Measurements from ENCODE around the gene NUP93.
"Not testable (repeated sequence)": the region's sequence is repeated elsewhere in the genome, so short reads cannot be mapped to it uniquely, and the experiment has no call there.

The NUP93 gene

DNA sequence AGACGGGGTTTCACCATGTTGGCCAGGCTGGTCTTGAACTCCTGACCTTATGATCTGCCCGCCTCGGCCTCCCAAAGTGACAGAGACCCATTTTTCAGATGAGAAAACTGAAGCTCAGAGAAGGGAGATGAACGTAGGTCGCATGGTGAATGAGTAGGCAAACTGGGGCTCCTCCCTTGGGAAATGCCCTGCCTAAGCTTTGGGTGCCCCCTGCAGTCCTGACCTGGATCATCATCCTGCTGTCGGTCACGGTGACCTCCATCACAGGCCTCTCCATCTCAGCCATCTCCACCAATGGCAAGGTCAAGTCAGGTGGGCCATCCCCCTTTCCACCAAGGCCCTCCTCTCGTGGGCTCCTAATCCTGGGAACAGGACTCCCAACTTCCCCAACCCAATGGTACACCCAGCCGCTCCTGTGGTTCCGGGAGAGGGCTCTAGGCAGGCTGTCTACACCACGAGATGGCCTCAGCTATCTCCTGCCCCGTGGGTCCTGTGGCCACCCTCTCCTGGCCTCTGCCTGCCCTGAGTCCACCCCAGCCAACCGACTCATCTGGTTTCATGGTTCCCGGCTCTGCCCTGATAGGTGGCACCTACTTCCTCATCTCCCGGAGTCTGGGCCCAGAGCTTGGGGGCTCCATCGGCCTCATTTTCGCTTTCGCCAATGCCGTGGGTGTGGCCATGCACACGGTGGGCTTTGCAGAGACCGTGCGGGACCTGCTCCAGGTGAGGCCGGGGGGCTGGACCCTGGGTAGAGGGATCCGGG lies 139.8 kb downstream of the NUP93 start:
- no peak for DNase-seq (ENCODE audit: low read depth in 2 of 2)

DNA sequence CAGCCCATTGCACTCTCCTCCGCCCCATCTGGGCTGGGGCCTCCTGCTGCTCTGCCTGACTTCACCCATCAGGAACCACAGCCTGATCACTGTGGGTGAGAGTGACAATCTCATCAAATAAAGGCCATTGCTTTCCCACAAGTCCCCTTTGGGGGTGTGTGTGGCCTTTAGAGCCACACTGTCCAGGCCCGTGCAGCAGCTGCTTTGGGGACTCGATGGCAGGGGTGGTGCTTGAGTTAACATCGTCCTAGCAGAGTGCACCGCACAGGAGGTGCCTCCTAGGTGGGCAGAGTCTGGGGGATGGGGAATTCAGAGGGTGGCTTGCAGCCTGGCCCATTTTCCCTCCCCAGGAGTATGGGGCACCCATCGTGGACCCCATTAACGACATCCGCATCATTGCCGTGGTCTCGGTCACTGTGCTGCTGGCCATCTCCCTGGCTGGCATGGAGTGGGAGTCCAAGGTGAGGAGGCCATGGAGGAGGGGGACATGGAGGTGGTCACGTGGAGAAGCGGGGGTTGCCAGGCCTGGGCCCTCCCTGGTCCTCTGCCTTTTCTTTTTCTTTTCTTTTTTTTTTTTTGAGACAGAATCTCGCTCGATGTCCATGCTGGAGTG lies 140.5 kb downstream of the NUP93 start:
- DNase-seq (ENCODE audit: low read depth in 2 of 2) = no peak

DNA sequence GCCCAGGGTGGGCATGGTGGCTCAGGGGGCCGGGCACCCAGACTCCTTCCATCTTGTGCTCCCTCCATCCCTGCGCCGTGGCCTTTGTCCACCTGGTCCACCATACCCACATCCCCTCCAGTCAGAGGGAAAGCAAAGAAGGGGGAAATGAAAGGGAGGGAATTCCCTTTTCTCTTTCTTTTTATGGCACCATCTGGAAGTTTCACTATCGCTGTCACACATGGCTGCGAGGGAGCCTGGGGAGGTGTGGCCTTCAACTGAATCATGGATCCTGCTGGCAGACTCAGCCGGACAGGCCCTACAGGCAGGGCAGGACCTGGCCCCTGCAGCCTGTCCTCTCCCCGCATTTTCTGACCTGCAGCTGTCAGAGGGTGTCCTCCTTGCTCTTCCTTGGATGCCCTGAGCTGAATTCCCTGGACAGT lies 141.3 kb downstream of the NUP93 start:
- DNase-seq (ENCODE audit: low read depth in 2 of 2) = no peak

DNA sequence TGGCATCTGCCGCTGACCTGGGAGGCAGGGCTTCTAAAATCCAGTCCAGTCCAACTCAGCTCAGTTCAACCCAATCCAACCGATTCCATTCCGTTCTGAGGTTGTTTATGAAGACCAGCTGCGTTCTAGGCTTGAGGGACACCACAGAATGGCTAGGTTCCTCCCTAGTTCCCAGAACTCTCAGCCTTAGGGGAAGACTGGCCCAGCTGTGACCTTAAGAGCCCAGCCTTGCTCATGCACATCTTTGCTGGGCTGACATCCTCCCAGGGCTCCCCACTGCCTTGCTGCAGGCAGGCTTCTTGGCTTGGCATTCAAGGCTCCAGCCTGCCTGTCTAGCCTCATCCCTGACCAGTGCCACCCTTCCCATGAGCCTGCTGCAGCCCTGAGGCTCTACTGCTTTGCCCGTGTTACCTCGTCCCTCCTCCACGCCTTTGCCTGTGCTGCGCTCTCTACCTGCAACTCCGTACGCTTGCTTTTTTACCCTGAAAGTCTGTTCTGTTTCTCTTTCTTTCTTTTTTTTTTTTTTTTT lies 143.0 kb downstream of the NUP93 start:
- DNase-seq (ENCODE audit: low read depth in 2 of 2) = no peak

DNA sequence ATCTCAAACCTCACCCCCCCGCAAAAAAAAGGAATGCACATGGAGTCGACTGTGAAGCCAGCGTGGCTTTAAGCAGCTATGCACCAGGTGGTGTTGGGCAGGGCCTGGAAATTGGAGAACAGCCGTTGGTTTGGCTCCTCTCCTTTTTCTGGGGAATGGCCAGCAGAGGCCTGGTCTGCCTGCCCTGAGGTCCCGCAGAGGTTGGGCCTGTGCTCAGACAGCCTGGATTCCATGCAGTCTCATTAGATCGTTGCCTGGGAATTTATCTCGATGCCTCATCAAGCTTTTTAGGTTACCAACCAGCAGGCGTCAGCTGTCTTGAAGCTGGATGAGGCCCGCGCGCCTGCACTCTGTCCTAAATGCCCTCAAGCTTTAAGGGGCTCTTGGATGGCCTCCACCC lies 144.9 kb downstream of the NUP93 start:
- DNase-seq (ENCODE audit: low read depth in 2 of 2) = no peak

DNA sequence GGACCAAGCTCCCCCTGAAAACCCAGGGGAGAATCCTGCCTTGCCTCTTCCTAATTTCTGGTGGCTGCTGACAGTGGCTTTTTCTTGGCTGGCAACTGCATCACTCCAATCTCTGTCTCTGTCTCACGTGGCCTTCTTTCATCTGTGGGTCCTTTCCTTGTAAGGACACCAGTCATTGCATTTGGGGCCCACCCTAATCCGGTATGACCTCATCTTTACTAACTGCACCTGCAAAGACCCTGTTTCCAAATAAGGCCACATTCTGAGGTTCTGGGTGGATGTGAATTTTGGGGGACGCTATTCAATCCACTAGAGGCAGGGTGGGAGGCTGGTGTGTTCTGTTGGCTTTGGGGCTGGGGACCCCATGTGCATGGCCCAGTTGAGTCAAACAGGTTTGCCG lies 146.1 kb downstream of the NUP93 start:
- no peak for DNase-seq (ENCODE audit: low read depth in 2 of 2)

DNA sequence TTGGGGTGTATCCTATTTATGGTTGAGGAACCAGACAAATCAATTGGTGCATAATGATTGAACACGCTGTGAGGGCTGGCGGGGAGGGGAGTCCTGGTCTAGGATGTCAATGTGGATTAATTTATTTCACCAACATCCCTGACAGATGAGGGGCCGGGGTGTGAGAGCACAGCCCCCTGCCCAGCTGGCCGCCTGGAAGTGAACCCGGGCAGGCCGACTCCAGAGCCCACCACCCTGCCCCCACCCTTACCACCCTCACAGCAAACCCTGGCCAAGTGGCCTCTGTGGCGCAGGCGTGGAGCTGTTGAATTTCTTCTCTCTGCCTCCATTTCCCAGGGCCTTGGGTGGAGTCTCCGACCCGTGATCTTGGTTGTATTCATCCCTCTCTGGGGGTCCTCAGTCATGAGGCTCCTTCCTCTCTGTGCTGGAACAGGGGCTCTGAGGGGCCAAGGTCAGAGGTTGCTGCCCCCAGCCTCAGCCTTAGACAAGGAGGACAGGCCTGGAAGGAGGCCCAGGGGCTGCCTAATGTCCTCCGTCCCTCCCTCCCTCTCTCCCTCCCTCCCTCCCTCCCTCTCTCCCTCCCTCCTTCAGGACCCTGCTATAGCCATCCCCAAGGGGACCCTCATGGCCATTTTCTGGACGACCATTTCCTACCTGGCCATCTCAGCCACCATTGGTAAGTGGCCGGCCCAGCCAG lies 147.7 kb downstream of the NUP93 start:
- DNase-seq (ENCODE audit: low read depth in 2 of 2) = no peak

DNA sequence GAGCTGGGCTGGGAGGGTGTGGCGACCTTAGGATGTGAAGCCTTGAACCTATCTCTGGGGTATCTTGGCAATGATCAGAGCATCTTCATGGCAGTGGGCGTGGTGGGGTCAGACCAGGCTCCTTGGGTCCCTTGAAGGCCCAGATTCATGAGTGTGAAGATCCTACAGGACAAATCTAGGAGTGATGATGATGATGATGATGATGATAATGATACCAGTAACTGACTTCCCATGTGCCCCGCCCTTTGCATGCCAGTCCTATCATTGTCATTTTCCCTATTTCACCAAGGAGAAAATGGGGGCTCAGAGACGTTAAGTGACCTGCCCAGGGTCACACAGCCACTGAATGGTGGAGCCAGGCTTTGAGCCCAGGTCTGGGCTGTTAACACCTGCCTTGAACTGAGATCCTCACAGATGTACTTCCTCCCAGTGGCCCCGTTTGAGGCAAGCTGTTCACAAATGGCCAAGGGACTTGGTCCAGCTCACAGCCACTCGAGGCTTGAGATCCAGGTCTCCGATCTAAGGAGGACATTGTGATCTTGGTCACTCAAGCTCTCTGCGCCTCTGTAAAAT lies 148.4 kb downstream of the NUP93 start:
- no peak for DNase-seq (ENCODE audit: low read depth in 2 of 2)

DNA sequence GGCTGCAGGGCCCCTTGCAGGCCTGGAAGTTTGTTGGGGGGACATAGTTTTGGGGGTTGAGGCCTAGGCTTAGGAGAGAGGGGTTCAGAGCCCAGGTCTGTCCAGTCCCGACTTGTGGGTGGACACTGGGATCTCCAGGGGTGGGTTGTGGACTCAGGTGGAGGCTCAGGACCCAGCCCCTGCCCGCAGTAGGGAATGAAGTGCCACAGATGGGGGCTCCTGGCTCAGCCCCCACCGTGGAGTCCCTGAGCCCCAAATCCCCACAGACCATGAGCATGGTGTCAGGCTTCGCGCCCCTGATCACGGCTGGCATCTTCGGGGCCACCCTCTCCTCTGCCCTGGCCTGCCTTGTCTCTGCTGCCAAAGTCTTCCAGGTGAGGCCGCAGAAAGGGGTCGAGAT lies 149.3 kb downstream of the NUP93 start:
- no peak for DNase-seq (ENCODE audit: low read depth in 2 of 2)

DNA sequence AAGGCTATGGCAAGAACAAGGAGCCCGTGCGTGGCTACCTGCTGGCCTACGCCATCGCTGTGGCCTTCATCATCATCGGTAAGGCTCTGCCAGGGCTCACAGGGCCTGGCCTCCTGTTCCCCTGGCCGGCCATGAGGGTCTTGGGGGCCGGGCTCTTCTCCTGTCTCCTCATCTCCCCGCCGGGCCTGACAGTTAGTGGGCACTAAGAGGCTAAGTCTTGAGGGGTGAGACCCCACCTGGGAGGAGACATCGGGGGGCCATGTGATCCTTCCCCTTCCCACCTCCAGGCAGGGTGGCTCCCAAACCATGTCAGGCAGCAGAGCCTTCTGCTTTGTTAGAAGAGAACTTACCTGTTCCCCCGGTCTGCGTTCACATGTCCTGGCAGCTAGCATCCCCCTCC lies 150.2 kb downstream of the NUP93 start:
- DNase-seq (ENCODE audit: low read depth in 2 of 2) = no peak

DNA sequence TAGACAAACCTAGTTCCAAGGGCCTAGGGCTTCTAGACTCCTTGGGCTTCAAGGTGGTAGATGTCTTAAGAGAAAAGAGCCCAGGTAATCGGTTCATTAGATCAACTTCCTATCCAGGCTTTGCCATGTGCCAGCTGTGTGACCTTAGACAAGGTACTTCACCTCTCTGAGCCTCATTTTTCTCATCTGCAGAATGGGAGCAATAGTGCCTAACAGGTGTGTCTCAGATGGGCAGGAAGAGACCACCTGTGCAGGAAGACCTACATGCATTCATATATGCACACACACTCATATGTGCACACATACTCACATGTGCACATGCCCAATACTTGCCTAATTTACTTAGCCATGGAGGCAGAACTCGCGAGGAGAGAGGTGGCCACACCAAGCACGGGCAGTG lies 150.8 kb downstream of the NUP93 start:
- no peak for DNase-seq (ENCODE audit: low read depth in 2 of 2)

DNA sequence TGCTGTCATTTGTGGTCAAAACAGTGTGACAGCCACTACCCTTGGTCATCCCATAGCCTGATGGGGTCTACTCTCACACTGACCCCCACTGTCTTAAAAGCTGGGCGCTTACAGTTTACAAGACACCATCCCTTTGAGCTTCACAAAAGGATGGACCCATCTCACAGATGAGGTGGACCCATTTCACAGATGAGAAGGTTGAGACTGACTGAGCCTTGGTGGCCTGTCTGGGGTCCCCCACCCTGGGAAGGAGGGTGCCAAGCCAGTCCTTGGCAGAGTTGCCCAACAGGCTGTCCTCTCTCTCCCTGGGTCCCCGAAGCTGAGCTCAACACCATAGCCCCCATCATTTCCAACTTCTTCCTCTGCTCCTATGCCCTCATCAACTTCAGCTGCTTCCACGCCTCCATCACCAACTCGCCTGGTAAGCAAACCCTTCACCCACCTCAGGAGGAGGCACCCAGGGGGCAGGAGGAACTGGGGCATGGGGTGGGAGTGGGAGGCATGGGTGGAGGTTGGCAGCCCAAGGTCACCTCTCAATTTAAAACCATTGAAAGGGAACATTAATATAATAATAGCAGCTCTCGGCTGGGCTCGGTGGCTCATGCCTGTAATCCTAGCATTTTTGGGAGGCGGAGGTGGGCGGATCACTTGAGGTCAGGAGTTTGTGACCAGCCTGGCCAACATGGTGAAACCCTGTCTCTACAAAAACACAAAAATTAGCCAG lies 152.3 kb downstream of the NUP93 start:
- no peak for DNase-seq (ENCODE audit: low read depth in 2 of 2)

DNA sequence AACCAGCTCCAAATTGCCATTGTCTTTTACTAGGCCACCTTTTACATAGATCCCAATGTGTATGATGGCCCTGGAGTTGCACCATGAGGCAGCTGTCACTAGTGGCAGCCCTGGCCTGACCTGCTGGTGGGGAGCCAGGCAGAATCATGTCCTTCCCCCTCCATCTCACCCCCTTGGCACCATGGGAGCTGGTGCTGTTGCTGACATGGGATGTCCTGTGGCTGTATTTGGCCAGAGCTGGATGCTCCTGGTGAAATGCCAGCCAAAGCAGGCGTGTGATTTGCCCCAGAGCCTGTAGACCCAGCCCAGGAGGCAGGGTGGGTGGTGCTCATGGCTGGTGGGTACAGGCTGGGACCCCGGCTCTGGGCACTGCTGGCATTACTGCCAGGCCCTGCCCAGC lies 153.7 kb downstream of the NUP93 start:
- DNase-seq (ENCODE audit: low read depth in 2 of 2) = no peak

DNA sequence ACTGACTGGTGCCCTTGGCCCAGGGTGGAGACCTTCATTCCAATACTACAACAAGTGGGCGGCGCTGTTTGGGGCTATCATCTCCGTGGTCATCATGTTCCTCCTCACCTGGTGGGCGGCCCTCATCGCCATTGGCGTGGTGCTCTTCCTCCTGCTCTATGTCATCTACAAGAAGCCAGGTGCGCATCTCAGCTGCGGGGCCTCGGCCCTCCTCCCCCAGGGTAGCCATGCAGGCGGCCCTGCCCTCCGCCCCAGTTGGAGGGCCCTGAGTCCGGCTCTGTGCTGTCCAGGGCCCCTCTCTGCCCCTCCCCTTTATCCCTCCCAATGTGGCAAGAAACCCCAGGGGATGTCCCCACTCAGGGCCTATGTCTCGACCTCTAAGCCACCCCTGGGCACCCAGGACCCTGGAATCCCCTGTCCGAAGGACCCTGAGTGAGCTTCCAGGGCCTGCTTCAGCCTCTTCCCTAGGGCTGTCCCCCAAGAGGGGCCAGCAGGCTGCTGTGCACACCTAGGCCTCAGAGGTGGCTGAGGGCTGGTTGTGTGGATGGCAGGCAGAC lies 154.2 kb downstream of the NUP93 start:
- no peak for DNase-seq (ENCODE audit: low read depth in 2 of 2)

DNA sequence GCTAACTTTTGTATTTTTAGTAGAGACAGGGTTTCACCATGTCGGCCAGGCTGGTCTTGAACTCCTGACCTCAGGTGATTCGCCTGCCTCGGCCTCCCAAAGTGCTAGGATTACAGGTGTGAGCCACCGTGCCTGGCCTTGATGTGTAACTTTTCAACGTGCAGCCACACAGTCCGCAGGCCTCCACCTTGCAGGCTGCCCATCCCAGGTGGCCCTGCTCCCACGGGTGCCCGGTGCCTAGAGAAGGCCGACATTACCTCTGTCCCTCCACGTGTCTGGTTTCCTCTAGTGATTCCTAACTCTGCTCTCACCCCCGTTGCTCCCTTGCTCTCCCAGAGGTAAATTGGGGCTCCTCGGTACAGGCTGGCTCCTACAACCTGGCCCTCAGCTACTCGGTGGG lies 155.0 kb downstream of the NUP93 start:
- not testable (repeated sequence) for DNase-seq (ENCODE audit: low read depth in 2 of 2)

DNA sequence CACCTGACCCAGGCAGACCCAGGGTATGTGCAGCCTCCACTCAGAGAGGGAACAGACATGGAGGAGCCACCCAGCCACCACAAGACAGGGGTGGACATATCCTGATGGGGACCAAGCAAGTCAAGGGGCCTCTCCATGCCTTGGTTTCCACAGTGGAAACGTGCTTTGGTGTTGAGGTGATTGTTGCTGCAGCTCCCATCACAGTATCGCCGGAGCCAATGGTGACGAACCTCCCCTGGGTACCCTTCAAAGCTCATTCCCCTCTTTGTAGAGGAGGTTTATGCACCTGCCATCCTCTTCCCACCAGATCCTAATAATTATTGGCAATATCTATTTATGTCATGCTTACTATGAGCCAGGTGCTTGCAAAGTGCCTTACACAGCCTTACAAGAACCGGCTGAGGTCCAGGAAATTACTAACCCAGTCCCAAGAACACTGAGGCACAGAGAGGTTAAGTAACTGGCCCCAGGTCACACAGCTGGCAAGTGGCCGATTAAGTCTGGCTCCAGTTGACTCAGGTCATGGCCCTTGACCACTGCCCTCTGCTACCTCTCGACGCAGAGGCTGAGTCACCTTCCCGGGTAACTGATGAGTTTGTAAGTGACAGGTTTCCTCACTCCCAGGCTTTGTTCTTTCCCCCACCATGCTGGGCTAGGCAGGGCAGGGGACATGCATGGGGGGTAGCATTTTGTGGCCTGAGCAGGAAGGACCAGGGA lies 155.7 kb downstream of the NUP93 start:
- DNase-seq (ENCODE audit: low read depth in 2 of 2) = no peak

DNA sequence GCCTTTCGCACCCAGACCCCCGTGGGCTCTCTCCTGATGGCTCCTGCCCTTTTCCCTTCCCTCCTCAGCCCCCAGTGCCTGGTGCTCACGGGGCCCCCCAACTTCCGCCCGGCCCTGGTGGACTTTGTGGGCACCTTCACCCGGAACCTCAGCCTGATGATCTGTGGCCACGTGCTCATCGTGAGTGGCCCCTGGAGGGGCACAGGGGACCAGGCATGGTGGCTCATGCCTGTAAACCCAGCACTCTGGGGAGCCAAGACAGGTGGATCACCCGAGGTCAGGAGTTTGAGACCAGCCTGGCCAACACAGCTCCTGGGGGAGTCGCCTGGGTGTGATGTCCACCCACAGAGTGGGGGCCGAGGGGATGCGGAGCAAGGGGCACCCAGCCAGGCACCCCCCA lies 156.4 kb downstream of the NUP93 start:
- no peak for DNase-seq (ENCODE audit: low read depth in 2 of 2)

DNA sequence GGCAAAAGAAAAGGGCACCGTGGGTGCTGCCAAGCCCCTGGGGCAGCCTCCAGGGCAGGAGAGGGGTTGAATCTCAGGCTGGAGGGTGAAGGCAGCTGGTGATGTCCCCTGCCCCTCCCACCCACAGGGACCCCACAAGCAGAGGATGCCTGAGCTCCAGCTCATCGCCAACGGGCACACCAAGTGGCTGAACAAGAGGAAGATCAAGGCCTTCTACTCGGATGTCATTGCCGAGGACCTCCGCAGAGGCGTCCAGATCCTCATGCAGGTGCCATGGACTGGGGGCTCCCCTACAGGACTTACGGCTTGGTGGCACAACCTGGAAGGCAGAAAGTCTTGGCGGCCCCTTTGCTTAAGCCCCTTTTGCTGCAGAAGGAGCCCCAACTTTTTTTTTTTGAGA lies 156.9 kb downstream of the NUP93 start:
- DNase-seq (ENCODE audit: low read depth in 2 of 2) = no peak

DNA sequence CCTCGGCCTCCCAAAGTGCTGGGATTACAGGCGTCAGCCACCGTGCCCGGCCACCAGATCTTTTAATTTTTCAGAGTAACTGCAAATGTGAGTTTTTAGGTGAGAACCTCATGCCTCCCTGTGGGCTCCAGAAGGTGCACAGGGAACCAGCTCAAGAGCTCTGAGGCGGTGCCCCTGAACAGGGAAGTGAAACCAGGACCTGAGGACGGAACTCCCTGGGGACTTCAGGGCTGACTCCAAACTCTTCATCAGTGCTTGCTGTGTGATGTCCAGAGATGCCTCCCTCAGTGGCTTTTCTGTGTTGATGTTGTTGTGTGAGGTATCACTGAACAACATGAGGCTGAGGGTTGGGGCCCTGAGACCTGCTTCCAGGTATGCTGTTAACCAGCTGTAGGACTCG lies 158.9 kb downstream of the NUP93 start:
- no peak for DNase-seq (ENCODE audit: low read depth in 2 of 2)

DNA sequence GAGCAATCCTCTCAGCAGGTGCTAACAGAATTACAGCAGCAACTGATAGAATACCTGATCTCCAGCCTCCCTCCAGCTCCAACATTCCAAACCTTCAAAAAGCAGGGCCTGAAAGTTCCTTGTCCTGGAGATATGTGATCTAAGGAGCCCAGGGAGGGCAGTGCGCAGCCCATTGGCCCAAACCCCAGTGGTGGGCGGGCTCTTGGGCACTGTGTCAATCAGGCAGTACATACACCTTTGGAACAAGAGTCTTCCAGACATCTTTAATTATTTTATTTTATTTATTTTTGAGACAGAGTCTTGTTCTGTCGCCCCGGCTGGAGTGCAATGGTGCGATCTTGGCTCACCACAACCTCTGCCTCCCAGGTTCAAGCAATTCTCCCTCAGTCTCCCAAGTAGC lies 159.3 kb downstream of the NUP93 start:
- no peak for DNase-seq (ENCODE audit: low read depth in 2 of 2)

DNA sequence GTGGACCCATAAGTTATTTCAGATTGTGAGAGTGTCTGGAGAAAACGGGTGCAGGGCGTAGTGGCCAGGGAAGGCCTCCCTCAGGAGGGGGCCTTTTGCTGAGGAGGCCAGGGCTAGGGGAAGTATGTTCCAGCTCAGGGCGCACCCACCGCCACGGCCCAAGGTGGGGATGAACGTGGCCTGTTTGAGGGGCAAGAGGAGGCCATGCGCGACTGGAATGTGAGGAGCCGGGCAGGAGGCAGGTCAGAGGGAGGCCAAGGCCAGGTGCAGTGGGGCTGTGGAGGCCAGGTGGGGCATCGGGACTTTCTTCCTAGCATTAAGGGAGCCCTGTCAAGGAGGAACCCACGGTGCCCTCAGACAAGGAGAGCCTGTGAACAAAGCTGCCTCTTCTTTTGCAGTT lies 161.8 kb downstream of the NUP93 start:
- no peak for DNase-seq (ENCODE audit: low read depth in 2 of 2)

Measured in stimulated activated CD8-positive, alpha-beta memory T cell treated with anti-CD3 and anti-CD28 coated beads, Interleukin-7, amount 100 ng/mL, for 1 hour (primary cell).